Stimulated activated naive CD4-positive, alpha-beta T cell (primary cell): Measurements from ENCODE around the gene TLK2.

Experiments
- DNase-seq, 6 experiments: peaks; one replicate each; lab custom pipeline; 2025; lab: John Stamatoyannopoulos, UW

Gene TLK2

GRCh38 chr17:62628831-62629555 lies 150.4 kb downstream of the TLK2 start:
- DNase-seq: no peak

- DNase-seq: no peak
Observed at GRCh38 chr17:62629556-62630364, 151.1 kb downstream of the TLK2 start.

GRCh38 chr17:62630365-62631085 lies 151.9 kb downstream of the TLK2 start:
- DNase-seq: no peak

- no peak for DNase-seq
Observed at GRCh38 chr17:62631086-62631935, 152.7 kb downstream of the TLK2 start.

GRCh38 chr17:62631936-62632924 lies 153.6 kb downstream of the TLK2 start:
- no peak for DNase-seq

GRCh38 chr17:62637809-62638208 lies 159.2 kb downstream of the TLK2 start:
- no peak for DNase-seq

GRCh38 chr17:62641153-62641552 lies 162.5 kb downstream of the TLK2 start:
- DNase-seq: no peak

- no peak for DNase-seq
Observed at GRCh38 chr17:62641951-62642350, 163.3 kb downstream of the TLK2 start.

- DNase-seq: no peak
Observed at GRCh38 chr17:62643496-62643895, 164.9 kb downstream of the TLK2 start.

GRCh38 chr17:62644487-62645173 lies 166.0 kb downstream of the TLK2 start:
- DNase-seq: no peak

GRCh38 chr17:62648251-62648955 lies 169.8 kb downstream of the TLK2 start:
- no peak for DNase-seq

- DNase-seq: no peak
Observed at GRCh38 chr17:62648956-62649294, 170.3 kb downstream of the TLK2 start.

GRCh38 chr17:62649570-62649969 lies 170.9 kb downstream of the TLK2 start:
- DNase-seq: no peak

- DNase-seq: no peak
Observed at GRCh38 chr17:62650587-62650986, 172.0 kb downstream of the TLK2 start.

GRCh38 chr17:62652251-62653001 lies 173.8 kb downstream of the TLK2 start:
- DNase-seq: peak in 3 of 6 experiments; percentile 12 to 55 (median 13)

GRCh38 chr17:62653002-62653825 lies 174.6 kb downstream of the TLK2 start:
- peak in 5 of 6 experiments; percentile 19 to 41 (median 28) for DNase-seq
